Measurements from ENCODE around the gene PGAM1. TPM values are rescaled to one million over a fixed set of nuclear protein-coding genes. Genes with fewer than 3 reads are reported as not detected.

The PGAM1 gene
- total and polyA plus RNA-seq, 2 of the 4 experiments (the other 2 are of a cell fraction): 686 to 841 TPM

Small RNA genes lying within 50 kb of the gene (microRNA-seq; reads per million reads assigned to microRNA genes)
- gene RF00019 (ENCODE audit: insufficient read depth, insufficient read length): not detected

Small RNA genes lying within 50 kb of the gene (small RNA-seq; reads per million reads assigned to genes)
- gene RF00019: 0 reads per million in 5 experiments

Other genes with a start within 250 kb of the PGAM1 start
- under 0.01 TPM in 1 of 2 replicates, not detected in the other for gene SLIT1, start 240.2 kb upstream of the PGAM1 start, total RNA-seq (2012; rRNA removed)
- under 0.01 and 0.03 TPM in 2 replicates for gene SLIT1, start 240.2 kb upstream of the PGAM1 start, polyA plus RNA-seq (2012; rRNA removed)
- 7.0 and 12.8 TPM in 2 replicates for gene ARHGAP19, start 133.6 kb upstream of the PGAM1 start, total RNA-seq (2012; rRNA removed)
- 5.5 and 6.3 TPM in 2 replicates for gene ARHGAP19, start 133.6 kb upstream of the PGAM1 start, polyA plus RNA-seq (2012; rRNA removed)
- gene FRAT1, start 106.9 kb upstream of the PGAM1 start, total RNA-seq (2012; rRNA removed): 0.54 and 0.83 TPM in 2 replicates
- 0.89 and 0.92 TPM in 2 replicates for gene FRAT1, start 106.9 kb upstream of the PGAM1 start, polyA plus RNA-seq (2012; rRNA removed)
- gene FRAT2, start 91.5 kb upstream of the PGAM1 start, total RNA-seq (2012; rRNA removed): 2.5 and 2.8 TPM in 2 replicates
- gene FRAT2, start 91.5 kb upstream of the PGAM1 start, polyA plus RNA-seq (2012; rRNA removed): 1.8 and 2.0 TPM in 2 replicates
- gene RRP12, start 24.9 kb upstream of the PGAM1 start, total RNA-seq (2012; rRNA removed): 21.5 and 22.2 TPM in 2 replicates
- gene RRP12, start 24.9 kb upstream of the PGAM1 start, polyA plus RNA-seq (2012; rRNA removed): 22.4 and 23.3 TPM in 2 replicates
- 47.2 and 51.6 TPM in 2 replicates for gene EXOSC1, start 19.8 kb downstream of the PGAM1 start, total RNA-seq (2012; rRNA removed)
- gene EXOSC1, start 19.8 kb downstream of the PGAM1 start, polyA plus RNA-seq (2012; rRNA removed): 48.8 and 49.7 TPM in 2 replicates
- 51.7 and 64.0 TPM in 2 replicates for gene ZDHHC16, start 20.0 kb downstream of the PGAM1 start, total RNA-seq (2012; rRNA removed)
- gene ZDHHC16, start 20.0 kb downstream of the PGAM1 start, polyA plus RNA-seq (2012; rRNA removed): 54.7 and 57.9 TPM in 2 replicates
- gene MMS19, start 72.2 kb downstream of the PGAM1 start, total RNA-seq (2012; rRNA removed): 55.3 and 70.1 TPM in 2 replicates
- 72.7 TPM in 2 replicates for gene MMS19, start 72.2 kb downstream of the PGAM1 start, polyA plus RNA-seq (2012; rRNA removed)
- gene UBTD1, start 72.7 kb downstream of the PGAM1 start, total RNA-seq (2012; rRNA removed): 21.9 TPM in 2 replicates
- 44.9 and 57.5 TPM in 2 replicates for gene UBTD1, start 72.7 kb downstream of the PGAM1 start, polyA plus RNA-seq (2012; rRNA removed)
- gene ANKRD2, start 146.6 kb downstream of the PGAM1 start, total RNA-seq (2012; rRNA removed): 0.28 and 0.36 TPM in 2 replicates
- gene ANKRD2, start 146.6 kb downstream of the PGAM1 start, polyA plus RNA-seq (2012; rRNA removed): 0.40 and 0.65 TPM in 2 replicates
- 0.36 and 0.56 TPM in 2 replicates for gene HOGA1, start 158.2 kb downstream of the PGAM1 start, total RNA-seq (2012; rRNA removed)
- gene HOGA1, start 158.2 kb downstream of the PGAM1 start, polyA plus RNA-seq (2012; rRNA removed): 0.41 and 0.42 TPM in 2 replicates
- not detected in 2 replicates for gene C10orf62, start 163.5 kb downstream of the PGAM1 start, total RNA-seq (2012; rRNA removed)
- gene C10orf62, start 163.5 kb downstream of the PGAM1 start, polyA plus RNA-seq (2012; rRNA removed): not detected in 2 replicates
- gene MORN4, start 207.3 kb downstream of the PGAM1 start, total RNA-seq (2012; rRNA removed): 3.2 and 3.3 TPM in 2 replicates
- 8.4 and 10.1 TPM in 2 replicates for gene MORN4, start 207.3 kb downstream of the PGAM1 start, polyA plus RNA-seq (2012; rRNA removed)
- gene PI4K2A, start 214.5 kb downstream of the PGAM1 start, total RNA-seq (2012; rRNA removed): 15.6 and 15.8 TPM in 2 replicates
- 25.3 and 27.3 TPM in 2 replicates for gene PI4K2A, start 214.5 kb downstream of the PGAM1 start, polyA plus RNA-seq (2012; rRNA removed)